Ovary (tissue), 3 donors: ENCODE results near the gene FYN.

ENCODE experiments used
- EP300 ChIP-seq: sonication (generic); formaldehyde crosslinking; IDR thresholded peaks from one replicate; pipeline ENCODE4 v1.6.1; 2017; ENCODE audit warnings: antibody characterized with exemption
- POLR2A ChIP-seq: fragments of 450-650 bp; IDR thresholded peaks from one replicate; pipeline ENCODE4 v1.6.1; 2017; ENCODE audit warnings: antibody characterized with exemption, mild to moderate bottlenecking, moderate library complexity
- TF ChIP-seq, protein P1 (sequence below), 3 donors: fragments of 450-650 bp in 2 of 3; fragments of 200-600 bp in 1 of 3; IDR thresholded peaks; one replicate each; pipeline versions ENCODE4 v1.5.1 to v1.8.0; 2016 to 2022; ENCODE audit warnings: antibody characterized with exemption in 3 of 3, mild to moderate bottlenecking in 1 of 3
- donor health status: DM: no; HTN: no; CAD: no.

DNA sequence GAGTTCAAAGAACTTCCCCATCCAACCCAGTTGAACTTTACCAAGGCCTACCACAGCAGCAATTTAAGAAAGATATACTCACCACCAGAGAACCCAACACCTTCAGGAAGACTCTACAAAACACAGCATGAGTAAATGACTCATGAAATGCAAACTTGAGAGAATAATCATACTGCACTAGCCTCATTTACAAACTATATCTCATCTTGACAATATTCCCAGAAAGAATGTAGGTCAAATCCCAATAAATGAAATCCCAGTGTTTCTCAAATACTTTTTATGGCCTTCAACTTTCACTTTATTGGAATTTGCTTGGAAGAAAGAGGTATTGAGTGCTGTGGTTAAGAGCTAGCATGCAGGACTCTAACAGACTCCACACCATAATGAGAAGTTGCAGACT lies 60.0 kb downstream of the FYN start:
- TF ChIP-seq, protein P1, sequence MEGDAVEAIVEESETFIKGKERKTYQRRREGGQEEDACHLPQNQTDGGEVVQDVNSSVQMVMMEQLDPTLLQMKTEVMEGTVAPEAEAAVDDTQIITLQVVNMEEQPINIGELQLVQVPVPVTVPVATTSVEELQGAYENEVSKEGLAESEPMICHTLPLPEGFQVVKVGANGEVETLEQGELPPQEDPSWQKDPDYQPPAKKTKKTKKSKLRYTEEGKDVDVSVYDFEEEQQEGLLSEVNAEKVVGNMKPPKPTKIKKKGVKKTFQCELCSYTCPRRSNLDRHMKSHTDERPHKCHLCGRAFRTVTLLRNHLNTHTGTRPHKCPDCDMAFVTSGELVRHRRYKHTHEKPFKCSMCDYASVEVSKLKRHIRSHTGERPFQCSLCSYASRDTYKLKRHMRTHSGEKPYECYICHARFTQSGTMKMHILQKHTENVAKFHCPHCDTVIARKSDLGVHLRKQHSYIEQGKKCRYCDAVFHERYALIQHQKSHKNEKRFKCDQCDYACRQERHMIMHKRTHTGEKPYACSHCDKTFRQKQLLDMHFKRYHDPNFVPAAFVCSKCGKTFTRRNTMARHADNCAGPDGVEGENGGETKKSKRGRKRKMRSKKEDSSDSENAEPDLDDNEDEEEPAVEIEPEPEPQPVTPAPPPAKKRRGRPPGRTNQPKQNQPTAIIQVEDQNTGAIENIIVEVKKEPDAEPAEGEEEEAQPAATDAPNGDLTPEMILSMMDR (IDR thresholded peaks at IDR 0.05): no peak
- TF ChIP-seq EP300 (no peak), POLR2A (no peak)
